ENCODE measurements around the gene MICU2.
"Not testable (repeated sequence)": the region's sequence is repeated elsewhere in the genome, so short reads cannot be mapped to it uniquely, and the experiment has no call there.

MICU2 gene

GRCh38 chr13:21579754-21580316 is 24.1 kb downstream of the MICU2 start:
- no peak for DNase-seq
- no peaks in the 10 kb centered on the region for H3K9me3 ChIP-seq (ENCODE audit: control insufficient read depth, low read length)

GRCh38 chr13:21578748-21579147 is 25.2 kb downstream of the MICU2 start:
- H3K36me3 ChIP-seq (ENCODE audit: control insufficient read depth, insufficient read depth, low read length) = peaks cover 6% of the 10 kb centered on the region
- H3K27me3 ChIP-seq (replicated peaks; ENCODE audit: control insufficient read depth, insufficient read depth, low read length, poor library complexity, severe bottlenecking) = no peaks in the 10 kb centered on the region
- H3K4me1 ChIP-seq (ENCODE audit: control insufficient read depth, insufficient read depth, low read length, poor library complexity, severe bottlenecking) = peaks cover 3% of the 10 kb centered on the region
- no peak overlapping the region for H3K4me3 ChIP-seq (ENCODE audit: insufficient read depth, low read depth, low read length, poor library complexity, severe bottlenecking)
- DNase-seq = no peak
- H3K9me3 ChIP-seq (ENCODE audit: control insufficient read depth, low read length) = no peaks in the 10 kb centered on the region
- H3K27ac ChIP-seq (ENCODE audit: insufficient read depth, low read length, poor library complexity, severe bottlenecking) = no peak overlapping the region

More at GRCh38 chr13:21579754-21580316, 24.1 kb downstream of the MICU2 start:
- H3K36me3 ChIP-seq (ENCODE audit: control insufficient read depth, insufficient read depth, low read length) = peaks cover 6% of the 10 kb centered on the region
- H3K4me1 ChIP-seq (ENCODE audit: control insufficient read depth, insufficient read depth, low read length, poor library complexity, severe bottlenecking) = peaks cover 3% of the 10 kb centered on the region
- no peak overlapping the region for H3K4me3 ChIP-seq (ENCODE audit: insufficient read depth, low read depth, low read length, poor library complexity, severe bottlenecking)
- no peaks in the 10 kb centered on the region for H3K27me3 ChIP-seq (replicated peaks; ENCODE audit: control insufficient read depth, insufficient read depth, low read length, poor library complexity, severe bottlenecking)
- no peak overlapping the region for H3K27ac ChIP-seq (ENCODE audit: insufficient read depth, low read length, poor library complexity, severe bottlenecking)

GRCh38 chr13:21576426-21576825 is 27.5 kb downstream of the MICU2 start:
- Histone ChIP-seq H3K4me3 (ENCODE audit: insufficient read depth, low read depth, low read length, poor library complexity, severe bottlenecking) (no peak overlapping the region), H3K27ac (ENCODE audit: insufficient read depth, low read length, poor library complexity, severe bottlenecking) (no peak overlapping the region), H3K27me3 (replicated peaks; ENCODE audit: control insufficient read depth, insufficient read depth, low read length, poor library complexity, severe bottlenecking) (no peaks in the 10 kb centered on the region), H3K4me1 (ENCODE audit: control insufficient read depth, insufficient read depth, low read length, poor library complexity, severe bottlenecking) (peaks cover 3% of the 10 kb centered on the region), H3K36me3 (ENCODE audit: control insufficient read depth, insufficient read depth, low read length) (no peaks in the 10 kb centered on the region), H3K9me3 (ENCODE audit: control insufficient read depth, low read length) (no peaks in the 10 kb centered on the region)
- DNase-seq = no peak

GRCh38 chr13:21573920-21574712 is 29.9 kb downstream of the MICU2 start:
- Histone ChIP-seq H3K4me3 (ENCODE audit: insufficient read depth, low read depth, low read length, poor library complexity, severe bottlenecking) (no peak overlapping the region), H3K27ac (ENCODE audit: insufficient read depth, low read length, poor library complexity, severe bottlenecking) (no peak overlapping the region), H3K36me3 (ENCODE audit: control insufficient read depth, insufficient read depth, low read length) (no peaks in the 10 kb centered on the region)

GRCh38 chr13:21569686-21570085 is 34.3 kb downstream of the MICU2 start:
- no peak overlapping the region for H3K4me3 ChIP-seq (ENCODE audit: insufficient read depth, low read depth, low read length, poor library complexity, severe bottlenecking)
- no peak overlapping the region for H3K27ac ChIP-seq (ENCODE audit: insufficient read depth, low read length, poor library complexity, severe bottlenecking)
- H3K36me3 ChIP-seq (ENCODE audit: control insufficient read depth, insufficient read depth, low read length) = peaks cover 18% of the 10 kb centered on the region
- H3K9me3 ChIP-seq (ENCODE audit: control insufficient read depth, low read length) = no peaks in the 10 kb centered on the region
- H3K27me3 ChIP-seq (replicated peaks; ENCODE audit: control insufficient read depth, insufficient read depth, low read length, poor library complexity, severe bottlenecking) = no peaks in the 10 kb centered on the region
- DNase-seq = no peak
- no peaks in the 10 kb centered on the region for H3K4me1 ChIP-seq (ENCODE audit: control insufficient read depth, insufficient read depth, low read length, poor library complexity, severe bottlenecking)

More at GRCh38 chr13:21573920-21574712, 29.9 kb downstream of the MICU2 start:
- Histone ChIP-seq H3K27me3 (replicated peaks; ENCODE audit: control insufficient read depth, insufficient read depth, low read length, poor library complexity, severe bottlenecking) (no peaks in the 10 kb centered on the region), H3K4me1 (ENCODE audit: control insufficient read depth, insufficient read depth, low read length, poor library complexity, severe bottlenecking) (no peaks in the 10 kb centered on the region), H3K9me3 (ENCODE audit: control insufficient read depth, low read length) (no peaks in the 10 kb centered on the region)
- DNase-seq = no peak

- Histone ChIP-seq H3K27me3 (replicated peaks; ENCODE audit: control insufficient read depth, insufficient read depth, low read length, poor library complexity, severe bottlenecking) (no peaks in the 10 kb centered on the region), H3K4me1 (ENCODE audit: control insufficient read depth, insufficient read depth, low read length, poor library complexity, severe bottlenecking) (no peaks in the 10 kb centered on the region), H3K9me3 (ENCODE audit: control insufficient read depth, low read length) (no peaks in the 10 kb centered on the region), H3K36me3 (ENCODE audit: control insufficient read depth, insufficient read depth, low read length) (peaks cover 24% of the 10 kb centered on the region), H3K27ac (ENCODE audit: insufficient read depth, low read length, poor library complexity, severe bottlenecking) (no peak overlapping the region), H3K4me3 (ENCODE audit: insufficient read depth, low read depth, low read length, poor library complexity, severe bottlenecking) (no peak overlapping the region)
- DNase-seq = no peak
These were observed 35.1 kb downstream of the MICU2 start for GRCh38 chr13:21568854-21569253.

GRCh38 chr13:21567714-21568113 is 36.3 kb downstream of the MICU2 start:
- no peak overlapping the region for H3K27ac ChIP-seq (ENCODE audit: insufficient read depth, low read length, poor library complexity, severe bottlenecking)
- H3K36me3 ChIP-seq (ENCODE audit: control insufficient read depth, insufficient read depth, low read length) = peaks cover 31% of the 10 kb centered on the region
- H3K27me3 ChIP-seq (replicated peaks; ENCODE audit: control insufficient read depth, insufficient read depth, low read length, poor library complexity, severe bottlenecking) = no peaks in the 10 kb centered on the region
- no peaks in the 10 kb centered on the region for H3K4me1 ChIP-seq (ENCODE audit: control insufficient read depth, insufficient read depth, low read length, poor library complexity, severe bottlenecking)
- H3K9me3 ChIP-seq (ENCODE audit: control insufficient read depth, low read length) = no peaks in the 10 kb centered on the region
- DNase-seq = no peak
- H3K4me3 ChIP-seq (ENCODE audit: insufficient read depth, low read depth, low read length, poor library complexity, severe bottlenecking) = no peak overlapping the region

GRCh38 chr13:21557995-21558394 is 46.0 kb downstream of the MICU2 start:
- Histone ChIP-seq H3K9me3 (ENCODE audit: control insufficient read depth, low read length) (no peaks in the 10 kb centered on the region), H3K27me3 (replicated peaks; ENCODE audit: control insufficient read depth, insufficient read depth, low read length, poor library complexity, severe bottlenecking) (no peaks in the 10 kb centered on the region), H3K4me3 (ENCODE audit: insufficient read depth, low read depth, low read length, poor library complexity, severe bottlenecking) (no peak overlapping the region), H3K36me3 (ENCODE audit: control insufficient read depth, insufficient read depth, low read length) (no peaks in the 10 kb centered on the region), H3K4me1 (ENCODE audit: control insufficient read depth, insufficient read depth, low read length, poor library complexity, severe bottlenecking) (no peaks in the 10 kb centered on the region), H3K27ac (ENCODE audit: insufficient read depth, low read length, poor library complexity, severe bottlenecking) (no peak overlapping the region)
- DNase-seq = no peak

- H3K4me3 ChIP-seq (ENCODE audit: insufficient read depth, low read depth, low read length, poor library complexity, severe bottlenecking) = no peak overlapping the region
- no peak for DNase-seq
- no peaks in the 10 kb centered on the region for H3K36me3 ChIP-seq (ENCODE audit: control insufficient read depth, insufficient read depth, low read length)
- H3K27me3 ChIP-seq (replicated peaks; ENCODE audit: control insufficient read depth, insufficient read depth, low read length, poor library complexity, severe bottlenecking) = no peaks in the 10 kb centered on the region
- no peaks in the 10 kb centered on the region for H3K4me1 ChIP-seq (ENCODE audit: control insufficient read depth, insufficient read depth, low read length, poor library complexity, severe bottlenecking)
- no peak overlapping the region for H3K27ac ChIP-seq (ENCODE audit: insufficient read depth, low read length, poor library complexity, severe bottlenecking)
- no peaks in the 10 kb centered on the region for H3K9me3 ChIP-seq (ENCODE audit: control insufficient read depth, low read length)
These were observed 47.9 kb downstream of the MICU2 start for GRCh38 chr13:21556051-21556450.

GRCh38 chr13:21553261-21553660 is 50.7 kb downstream of the MICU2 start:
- H3K27ac ChIP-seq (ENCODE audit: insufficient read depth, low read length, poor library complexity, severe bottlenecking); H3K4me3 ChIP-seq (ENCODE audit: insufficient read depth, low read depth, low read length, poor library complexity, severe bottlenecking); H3K9me3 ChIP-seq (ENCODE audit: control insufficient read depth, low read length); H3K4me1 ChIP-seq (ENCODE audit: control insufficient read depth, insufficient read depth, low read length, poor library complexity, severe bottlenecking); H3K36me3 ChIP-seq (ENCODE audit: control insufficient read depth, insufficient read depth, low read length); DNase-seq; H3K27me3 ChIP-seq (replicated peaks; ENCODE audit: control insufficient read depth, insufficient read depth, low read length, poor library complexity, severe bottlenecking): not testable (repeated sequence)

Measured in effector memory CD4-positive, alpha-beta T cell (primary cell).